ENCODE results near the gene HDGFL2. TPM values are rescaled to one million over a fixed set of nuclear protein-coding genes. Genes with fewer than 3 reads are reported as not detected.

Gene HDGFL2
- total RNA-seq, 1 experiment from 2014 or later, result 71.4 TPM

GRCh38 chr19:4449639-4450028 is 22.5 kb upstream of the HDGFL2 start:
- no peaks in the 10 kb centered on the region for H3K9me3 ChIP-seq (replicated peaks)
- no peak overlapping the region for H3K4me3 ChIP-seq
- H3K27me3 ChIP-seq (replicated peaks), result no peaks in the 10 kb centered on the region
- H3K4me1 ChIP-seq (replicated peaks), result no peaks in the 10 kb centered on the region
- DNase-seq (ENCODE audit: low read depth in 1 of 2, low spot score in 2 of 2), result no peak
- no peak overlapping the region for H3K27ac ChIP-seq
- H3K36me3 ChIP-seq, result peaks cover 90% of the 10 kb centered on the region

- DNase-seq (ENCODE audit: low read depth in 1 of 2, low spot score in 2 of 2), result no peak
- no peaks in the 10 kb centered on the region for H3K9me3 ChIP-seq (replicated peaks)
- no peak overlapping the region for H3K4me3 ChIP-seq
- H3K4me1 ChIP-seq (replicated peaks), result peaks cover 20% of the 10 kb centered on the region
- H3K36me3 ChIP-seq, result peaks cover 63% of the 10 kb centered on the region
- no peak overlapping the region for H3K27ac ChIP-seq
- H3K27me3 ChIP-seq (replicated peaks), result no peaks in the 10 kb centered on the region
These were observed 19.7 kb upstream of the HDGFL2 start for GRCh38 chr19:4452230-4452990.

- no peak overlapping the region for H3K27ac ChIP-seq
These were observed 18.6 kb upstream of the HDGFL2 start for GRCh38 chr19:4453232-4454179.

GRCh38 chr19:4454747-4455718 is 17.1 kb upstream of the HDGFL2 start:
- Histone ChIP-seq H3K27ac (no peak overlapping the region), H3K9me3 (replicated peaks) (no peaks in the 10 kb centered on the region), H3K27me3 (replicated peaks) (no peaks in the 10 kb centered on the region), H3K4me3 (no peak overlapping the region), H3K4me1 (replicated peaks) (peaks cover 23% of the 10 kb centered on the region), H3K36me3 (peaks cover 38% of the 10 kb centered on the region)
- no peak for DNase-seq (ENCODE audit: low read depth in 1 of 2, low spot score in 2 of 2)

More at GRCh38 chr19:4453232-4454179, 18.6 kb upstream of the HDGFL2 start:
- H3K4me3 ChIP-seq, result no peak overlapping the region
- no peaks in the 10 kb centered on the region for H3K27me3 ChIP-seq (replicated peaks)
- H3K9me3 ChIP-seq (replicated peaks), result no peaks in the 10 kb centered on the region
- H3K4me1 ChIP-seq (replicated peaks), result peaks cover 23% of the 10 kb centered on the region
- peaks cover 52% of the 10 kb centered on the region for H3K36me3 ChIP-seq
- DNase-seq (ENCODE audit: low read depth in 1 of 2, low spot score in 2 of 2), result no peak

- H3K4me3 ChIP-seq, result peak overlapping the region; percentile 49
- DNase-seq (ENCODE audit: low read depth in 1 of 2, low spot score in 2 of 2), result peak in 1 of 2 experiments; percentile 55
- no peaks in the 10 kb centered on the region for H3K27me3 ChIP-seq (replicated peaks)
- H3K27ac ChIP-seq, result 0 out of 2 replicates have a peak overlapping the region, but pooled peaks have one; percentile 28
- no peaks in the 10 kb centered on the region for H3K9me3 ChIP-seq (replicated peaks)
- peaks cover 37% of the 10 kb centered on the region for H3K36me3 ChIP-seq
- H3K4me1 ChIP-seq (replicated peaks), result peaks cover 23% of the 10 kb centered on the region
These were observed 16.2 kb upstream of the HDGFL2 start for GRCh38 chr19:4455719-4456475.

GRCh38 chr19:4456476-4456842 is 15.6 kb upstream of the HDGFL2 start:
- no peaks in the 10 kb centered on the region for H3K27me3 ChIP-seq (replicated peaks)
- H3K27ac ChIP-seq, result peak overlapping the region; percentile 49; the same call in 1 of the 2 replicates
- DNase-seq (ENCODE audit: low read depth in 1 of 2, low spot score in 2 of 2), result peak; percentile 65 to 73
- H3K4me1 ChIP-seq (replicated peaks), result peaks cover 23% of the 10 kb centered on the region
- peak overlapping the region; percentile 49 for H3K4me3 ChIP-seq
- H3K9me3 ChIP-seq (replicated peaks), result no peaks in the 10 kb centered on the region
- peaks cover 31% of the 10 kb centered on the region for H3K36me3 ChIP-seq

GRCh38 chr19:4456843-4457653 is 15.0 kb upstream of the HDGFL2 start:
- H3K4me1 ChIP-seq (replicated peaks), result peaks cover 23% of the 10 kb centered on the region
- peak overlapping the region; percentile 49 for H3K27ac ChIP-seq
- no peak for DNase-seq (ENCODE audit: low read depth in 1 of 2, low spot score in 2 of 2)
- H3K27me3 ChIP-seq (replicated peaks), result no peaks in the 10 kb centered on the region
- peak overlapping the region; percentile 49 for H3K4me3 ChIP-seq
- H3K36me3 ChIP-seq, result peaks cover 25% of the 10 kb centered on the region
- no peaks in the 10 kb centered on the region for H3K9me3 ChIP-seq (replicated peaks)

GRCh38 chr19:4457654-4458395 is 14.3 kb upstream of the HDGFL2 start, which contains the start of gene UBXN6:
Gene UBXN6, minus strand, starts transcription at chr19:4457794. Its CDS starts 97 bp downstream, at chr19:4457697.
- Histone ChIP-seq H3K9me3 (replicated peaks) (no peaks in the 10 kb centered on the region), H3K27me3 (replicated peaks) (no peaks in the 10 kb centered on the region), H3K4me3 (peak within 1 kb of the TSS; percentile 49), H3K4me1 (replicated peaks) (peaks cover 23% of the 10 kb centered on the region), H3K36me3 (peaks cover 17% of the 10 kb centered on the region), H3K27ac (peak within 1 kb of the TSS; percentile 49)
- DNase-seq (ENCODE audit: low read depth in 1 of 2, low spot score in 2 of 2), result peak; percentile 93 to 98

- Histone ChIP-seq H3K27ac (no peak overlapping the region), H3K36me3 (no peaks in the 10 kb centered on the region), H3K9me3 (replicated peaks) (no peaks in the 10 kb centered on the region), H3K27me3 (replicated peaks) (no peaks in the 10 kb centered on the region), H3K4me3 (no peak overlapping the region), H3K4me1 (replicated peaks) (no peaks in the 10 kb centered on the region)
- no peak for DNase-seq (ENCODE audit: low read depth in 1 of 2, low spot score in 2 of 2)
These were observed 7.1 kb upstream of the HDGFL2 start for GRCh38 chr19:4464815-4465581.

GRCh38 chr19:4467835-4468234 is 4.3 kb upstream of the HDGFL2 start:
- Histone ChIP-seq H3K9me3 (replicated peaks) (no peaks in the 10 kb centered on the region), H3K4me3 (no peak overlapping the region), H3K27ac (no peak overlapping the region), H3K36me3 (0 out of 2 replicates have a peak, but pooled peaks cover 3% of the 10 kb centered on the region), H3K4me1 (replicated peaks) (no peaks in the 10 kb centered on the region), H3K27me3 (replicated peaks) (no peaks in the 10 kb centered on the region)
- no peak for DNase-seq (ENCODE audit: low read depth in 1 of 2, low spot score in 2 of 2)
